Renal cortex interstitium (tissue), 11 donors: ENCODE measurements around the gene TMEM213. TPM values are rescaled to one million over a fixed set of nuclear protein-coding genes. Genes with fewer than 3 reads are reported as not detected.
"Not testable (repeated sequence)": the region's sequence is repeated elsewhere in the genome, so short reads cannot be mapped to it uniquely, and the experiment has no call there.

Source experiments
- DNase-seq, 11 donors: peaks; one replicate each; pipeline ENCODE4 v3.0.0-alpha.2; 2013; ENCODE audit warnings: low read depth in 9 of 11, low spot score in 4 of 11; ENCODE audit errors: extremely low read depth in 1 of 11
- polyA plus RNA-seq, 3 donors: library from polyadenylated mRNA; unstranded; fragments of 120-200 nt; gene quantifications; one replicate each; pipeline ENCODE4 v1.2.1, GENCODE V29; 2013; ENCODE audit not compliant: insufficient read length in 3 of 3

TMEM213 gene
- polyA plus RNA-seq, 3 donors: 35.2 to 52.3 (median 39.7) TPM

DNA sequence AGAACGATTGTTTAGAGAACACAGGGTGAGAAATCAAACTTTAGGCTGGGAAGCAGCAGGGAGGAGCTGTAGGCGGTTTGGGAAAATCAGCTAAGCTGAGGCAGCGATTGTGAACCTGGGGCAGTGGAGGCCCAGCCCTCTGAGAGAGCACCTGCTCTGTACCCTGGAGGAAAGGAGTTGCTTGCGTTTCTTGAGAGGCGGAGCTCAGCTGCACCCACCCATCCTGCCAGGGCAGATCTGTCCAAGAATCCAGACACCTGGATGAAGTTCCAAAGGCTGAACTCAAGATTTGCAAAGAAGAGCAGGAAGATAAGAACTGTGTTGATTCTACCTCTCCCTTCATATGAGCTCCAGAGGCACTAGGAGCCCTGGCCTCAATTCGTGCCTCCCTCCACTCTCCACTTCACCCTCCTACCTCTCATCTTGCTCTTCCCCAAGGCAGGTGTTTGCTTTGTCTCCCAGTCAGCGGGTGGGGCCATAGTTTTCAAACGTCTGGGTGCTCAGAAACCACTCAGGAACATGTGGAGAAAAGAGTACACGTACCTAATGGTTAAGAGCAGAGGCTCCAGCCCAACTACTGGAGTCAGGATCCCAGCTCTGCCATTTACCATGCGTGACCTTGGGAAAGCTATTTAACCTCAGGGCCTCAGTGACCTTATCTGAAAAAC, 21.5 kb upstream of the TMEM213 start:
- no peak for DNase-seq

DNA sequence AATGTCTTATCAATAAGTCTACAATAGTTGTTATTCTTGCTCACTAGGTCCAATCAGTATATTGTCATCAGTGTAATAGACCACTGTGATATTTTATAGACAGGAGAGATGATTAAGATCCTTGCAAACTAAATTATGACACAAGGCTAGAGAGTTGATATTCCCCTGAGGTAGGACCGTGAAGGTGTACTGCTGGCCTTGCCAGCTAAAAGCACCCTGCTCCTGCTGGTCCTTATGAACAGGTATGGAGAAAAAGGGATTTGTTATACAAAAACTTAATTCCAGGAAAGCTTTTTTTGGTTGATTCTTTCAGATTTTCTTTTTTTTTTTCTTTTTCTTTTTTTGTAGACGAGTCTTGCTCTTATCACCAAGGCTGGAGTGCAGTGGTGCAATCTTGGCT, 16.8 kb upstream of the TMEM213 start:
- no peak for DNase-seq

DNA sequence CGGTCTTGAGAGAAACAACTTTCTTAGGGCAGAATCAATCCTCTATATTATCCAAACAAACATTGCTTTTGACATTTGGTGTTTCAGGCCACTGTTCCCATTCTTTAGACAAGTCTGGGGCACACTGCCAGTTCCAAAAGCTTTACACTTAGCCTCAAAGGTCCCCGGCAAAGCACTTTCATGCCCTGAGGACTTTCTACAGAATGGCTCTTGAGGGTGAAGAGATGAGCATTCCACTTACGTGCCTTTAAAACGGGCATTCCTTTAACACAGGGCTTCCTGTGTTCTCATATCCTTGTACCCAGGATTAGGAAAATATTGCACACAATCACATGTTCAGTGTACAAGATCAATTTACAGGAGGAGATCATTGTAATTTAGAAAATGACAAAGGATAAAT, 13.1 kb upstream of the TMEM213 start:
- no peak for DNase-seq

DNA sequence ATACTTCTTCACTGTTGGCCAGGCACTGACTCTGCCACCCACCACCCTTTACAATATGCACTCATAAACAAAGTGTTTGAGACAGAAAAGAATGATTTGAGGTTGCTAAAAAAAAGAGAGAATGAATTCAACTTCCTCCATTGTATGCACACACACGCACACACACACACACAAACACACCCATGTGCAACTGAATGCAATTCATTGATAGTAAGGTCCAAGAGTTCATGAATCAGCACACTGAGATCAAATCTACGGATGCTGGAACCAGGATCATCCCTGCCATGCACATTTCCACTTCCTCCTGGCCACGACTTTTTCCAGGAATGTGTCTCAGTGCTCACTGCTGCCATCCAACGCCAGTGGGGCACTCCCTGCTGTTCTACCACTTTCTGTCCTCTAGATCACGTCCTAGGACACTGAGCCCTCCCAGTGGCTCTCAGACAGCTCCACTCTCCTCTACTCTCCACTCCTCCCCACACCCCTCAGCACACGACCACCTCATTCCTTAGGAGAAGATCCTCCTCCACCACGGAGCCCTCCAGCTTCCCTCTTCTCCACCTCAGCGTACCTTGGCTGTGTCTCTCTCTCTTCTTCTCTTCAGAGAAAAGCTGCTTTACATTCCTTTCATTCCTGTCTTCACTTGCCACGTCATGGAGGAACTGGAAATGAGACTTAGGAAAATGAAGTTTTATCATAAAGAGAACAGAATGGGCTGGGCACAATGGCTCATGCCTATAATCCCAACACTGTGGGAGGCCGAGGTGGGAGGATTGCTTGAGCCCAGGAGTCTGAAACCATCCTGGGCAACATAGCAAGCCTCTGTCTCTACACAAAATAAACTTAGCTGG, 12.0 kb upstream of the TMEM213 start:
- no peak for DNase-seq

DNA sequence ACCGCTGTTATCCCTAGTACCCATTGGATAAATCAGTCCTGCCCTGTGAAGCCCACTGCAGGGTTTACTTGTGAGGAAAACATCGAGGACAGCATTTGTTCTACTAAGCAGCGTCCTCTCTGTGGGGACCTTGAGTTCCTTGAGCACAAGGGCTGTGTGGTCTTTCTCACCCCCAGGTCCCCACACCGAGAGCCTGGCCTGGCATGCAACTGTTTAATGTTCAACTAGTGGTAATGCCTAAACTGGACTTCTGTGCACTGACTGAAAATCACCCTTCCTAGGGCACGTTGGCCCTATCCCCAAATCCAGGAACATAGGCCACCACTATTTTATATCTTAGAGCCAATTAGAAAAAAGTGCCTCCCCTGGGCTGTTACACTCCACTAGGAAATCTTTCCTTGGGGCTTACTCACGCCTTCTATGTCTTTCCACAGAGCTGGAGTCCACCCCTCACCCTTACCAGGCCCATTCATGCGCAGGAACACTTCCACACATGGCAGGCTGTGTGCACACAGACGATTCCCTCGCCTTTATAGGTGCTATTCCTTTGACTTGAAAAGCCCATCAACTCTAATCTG, 1.7 kb upstream of the TMEM213 start:
- peak in 1 of 11 donors; percentile 18 for DNase-seq

DNA sequence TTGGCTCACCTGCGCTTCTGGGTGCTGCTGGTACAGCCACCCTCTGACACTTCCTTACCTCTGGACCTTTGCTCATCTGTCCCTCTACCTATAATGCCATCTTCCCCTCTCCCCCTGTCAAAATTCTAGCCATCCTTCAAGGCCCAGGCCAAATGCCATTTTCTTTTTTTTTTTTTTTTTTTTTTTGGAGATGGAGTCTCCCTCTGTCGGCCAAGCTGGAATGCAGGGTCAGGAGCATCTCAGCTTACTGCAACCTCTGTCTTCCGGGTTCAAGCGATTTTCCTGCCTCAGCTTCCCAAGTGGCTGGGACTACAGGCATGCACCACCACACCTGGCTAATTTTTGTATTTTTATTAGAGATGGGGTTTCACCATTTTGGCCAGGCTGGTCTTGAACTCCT, 748 bp upstream of the TMEM213 start:
- DNase-seq: not testable (repeated sequence)

DNA sequence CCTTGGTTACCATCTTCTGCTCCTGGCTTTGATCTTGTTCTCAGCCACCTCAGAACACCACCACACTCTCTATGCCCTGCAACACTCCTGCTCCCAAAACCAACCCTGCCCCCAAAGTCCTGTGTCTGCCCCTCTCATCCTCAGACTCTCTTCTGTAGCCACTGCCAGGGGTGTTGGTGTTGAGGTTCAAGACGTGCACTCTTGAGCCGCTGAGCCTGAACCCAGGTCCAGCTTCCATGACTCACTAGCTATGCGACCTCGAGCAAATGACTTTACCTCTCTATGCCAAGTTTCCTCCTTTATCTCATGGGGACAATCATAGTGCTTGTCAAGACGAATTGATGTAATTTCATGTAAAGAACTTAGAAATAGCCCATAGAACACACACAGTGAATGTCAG, 1.0 kb downstream of the TMEM213 start:
- no peak for DNase-seq

DNA sequence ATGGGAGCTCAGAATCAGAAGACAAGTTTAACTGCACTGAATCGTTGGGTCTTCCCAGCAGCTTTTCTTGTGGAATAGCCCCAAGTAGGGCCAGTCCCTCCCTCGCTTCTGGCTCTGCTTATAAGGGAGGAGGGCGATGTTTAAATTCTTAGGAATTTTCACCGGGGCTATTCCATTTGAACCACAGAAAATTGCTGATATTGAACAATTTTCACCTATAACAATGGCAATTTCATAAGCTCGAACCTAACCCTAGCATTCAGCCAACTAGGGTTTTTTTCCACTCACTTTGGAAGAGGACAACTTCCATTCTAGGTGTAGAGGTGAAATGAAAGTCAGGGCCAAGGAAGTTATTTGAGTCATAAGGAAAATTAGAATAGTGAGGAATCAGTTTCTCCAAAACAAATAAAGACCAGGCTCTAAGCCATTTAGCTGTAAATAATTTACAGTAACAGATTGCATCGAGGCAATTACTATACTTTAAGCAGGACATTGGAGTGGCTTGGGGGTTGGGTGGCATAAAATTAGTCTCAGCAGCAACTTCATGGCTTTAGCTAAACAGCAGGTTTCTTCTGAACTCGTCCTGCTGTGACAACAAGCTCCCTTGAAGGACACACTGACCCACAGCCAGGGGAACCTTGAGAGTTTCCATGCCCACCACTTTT, 1.7 kb downstream of the TMEM213 start:
- DNase-seq: peak in 5 of 11 donors; percentile 9 to 60 (median 19)

DNA sequence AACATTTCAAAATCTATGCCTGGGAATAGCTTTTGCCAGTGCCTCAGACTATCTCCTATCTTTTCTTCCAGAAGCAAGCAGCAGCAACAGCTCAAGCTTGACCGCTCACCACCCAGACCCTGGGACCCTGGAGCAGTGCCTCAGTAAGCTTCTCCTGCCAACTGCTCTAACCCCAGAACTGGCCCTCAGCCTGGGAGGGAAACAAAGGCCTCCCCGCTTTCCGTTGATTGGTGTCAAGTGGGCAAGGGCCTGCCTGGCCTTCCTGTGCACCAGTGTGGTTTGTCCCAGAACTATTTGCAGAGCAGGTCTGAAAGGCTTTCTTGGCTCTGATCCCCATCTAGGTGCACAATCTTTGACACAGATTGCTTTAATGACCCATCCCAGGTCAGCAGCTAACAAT, 3.5 kb downstream of the TMEM213 start:
- DNase-seq: no peak

DNA sequence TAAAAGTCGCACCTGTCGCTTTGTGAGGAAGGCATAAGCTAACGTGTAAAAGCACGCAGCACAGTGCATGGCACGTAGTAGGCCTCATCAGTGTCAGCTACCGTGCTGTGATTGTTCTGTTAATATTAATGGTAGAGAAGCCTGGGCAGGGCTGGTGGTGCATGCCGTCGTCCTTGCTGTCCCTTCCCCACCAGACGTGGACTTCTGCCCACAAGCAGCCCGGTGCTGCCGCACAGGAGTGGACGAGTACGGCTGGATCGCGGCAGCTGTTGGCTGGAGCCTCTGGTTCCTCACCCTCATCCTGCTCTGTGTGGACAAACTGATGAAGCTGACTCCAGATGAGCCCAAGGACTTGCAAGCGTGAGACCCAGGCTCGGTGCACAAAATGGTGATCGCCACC, 4.9 kb downstream of the TMEM213 start:
- no peak for DNase-seq

DNA sequence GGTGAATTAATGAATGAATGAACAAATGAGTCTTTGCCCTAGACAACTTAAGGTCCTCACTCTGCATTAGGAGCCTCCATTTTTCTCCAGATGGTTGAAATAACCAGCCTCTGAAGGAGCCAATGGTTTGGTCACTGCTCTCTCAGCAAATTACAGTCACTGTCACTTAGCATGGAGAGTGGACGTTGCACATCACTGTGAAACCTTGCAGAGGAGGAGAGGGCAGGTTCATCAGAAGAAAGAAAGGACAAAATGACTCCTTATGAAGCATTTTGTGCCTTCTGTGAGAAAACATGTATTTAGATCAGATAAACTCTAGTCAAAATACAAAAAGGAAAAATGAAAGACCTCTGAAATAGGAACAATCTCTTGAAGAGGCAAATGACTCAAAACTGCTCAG, 6.8 kb downstream of the TMEM213 start:
- DNase-seq: no peak

DNA sequence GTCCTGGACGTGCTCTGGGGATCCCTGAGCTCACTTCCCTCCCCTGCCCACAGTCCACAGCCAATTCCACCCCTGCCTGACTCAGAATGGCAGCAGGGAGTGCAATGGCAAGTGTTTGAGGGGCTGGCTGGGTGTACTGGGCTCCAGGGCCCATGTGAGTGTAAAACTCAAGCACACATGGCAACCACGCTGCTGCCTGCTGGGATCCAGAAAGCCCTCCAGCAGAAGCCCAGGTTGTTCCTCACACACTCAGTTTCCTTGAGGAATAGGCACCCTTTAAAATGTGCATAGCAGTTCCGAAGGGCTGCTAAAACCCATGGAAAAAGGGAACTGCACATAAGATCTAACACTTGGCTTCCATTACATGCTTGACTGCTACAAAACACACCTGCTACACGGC, 11.6 kb downstream of the TMEM213 start:
- no peak for DNase-seq

DNA sequence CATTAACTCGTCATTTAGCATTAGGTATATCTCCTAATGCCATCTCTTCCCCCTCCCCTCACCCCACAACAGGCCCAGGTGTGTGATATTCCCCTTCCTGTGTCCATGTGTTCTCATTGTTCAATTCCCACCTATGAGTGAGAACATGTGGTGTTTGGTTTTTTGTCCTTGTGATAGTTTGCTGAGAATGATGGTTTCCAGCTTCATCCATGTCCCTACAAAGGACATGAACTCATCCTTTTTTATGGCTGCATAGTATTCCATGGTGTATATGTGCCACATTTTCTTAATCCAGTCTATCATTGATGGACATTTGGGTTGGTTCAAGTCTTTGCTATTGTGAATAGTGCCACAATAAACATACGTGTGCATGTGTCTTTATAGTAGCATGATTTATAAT, 13.5 kb downstream of the TMEM213 start:
- not testable (repeated sequence) for DNase-seq

DNA sequence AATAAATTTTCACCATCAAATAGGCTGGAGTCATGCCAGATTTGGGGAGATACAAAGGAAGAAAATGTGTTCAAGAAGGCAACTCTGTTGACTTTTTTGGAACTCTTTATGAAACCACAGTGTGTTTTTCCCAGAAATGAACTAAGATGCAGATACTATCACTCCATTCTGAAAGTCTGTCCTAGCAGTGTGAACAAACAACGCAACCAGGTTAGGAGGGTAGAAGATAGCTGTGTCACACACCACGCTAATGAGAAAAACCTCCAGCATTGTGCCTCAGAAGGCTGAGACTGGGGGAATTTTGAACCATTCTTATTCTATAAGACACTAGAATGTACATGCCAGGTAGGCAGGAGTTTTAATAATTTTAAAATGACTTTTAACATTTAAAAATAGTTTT, 16.2 kb downstream of the TMEM213 start:
- DNase-seq: no peak

DNA sequence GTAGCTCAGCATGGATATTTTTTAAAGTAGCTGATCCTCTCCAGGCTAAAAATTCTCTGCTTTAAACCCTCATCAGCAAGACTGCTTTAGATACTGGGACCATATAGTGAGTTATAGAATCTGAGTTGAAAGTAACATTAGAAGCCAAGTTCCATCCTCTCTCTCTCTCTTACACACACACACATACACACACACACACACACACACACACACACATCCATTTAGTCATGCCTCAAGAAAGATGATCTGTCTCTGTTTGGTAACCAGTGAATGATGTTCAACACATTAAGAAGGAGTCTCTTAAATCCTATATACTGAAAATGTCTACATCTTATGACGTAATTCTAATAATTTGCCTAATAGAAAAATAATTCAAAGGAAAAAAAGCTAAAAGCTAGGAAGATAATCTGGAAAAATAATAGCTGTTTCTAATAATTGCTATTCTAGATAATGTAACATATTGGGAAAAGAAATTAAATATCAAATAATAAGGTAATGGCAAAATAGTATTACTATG, 17.1 kb downstream of the TMEM213 start:
- DNase-seq: no peak

DNA sequence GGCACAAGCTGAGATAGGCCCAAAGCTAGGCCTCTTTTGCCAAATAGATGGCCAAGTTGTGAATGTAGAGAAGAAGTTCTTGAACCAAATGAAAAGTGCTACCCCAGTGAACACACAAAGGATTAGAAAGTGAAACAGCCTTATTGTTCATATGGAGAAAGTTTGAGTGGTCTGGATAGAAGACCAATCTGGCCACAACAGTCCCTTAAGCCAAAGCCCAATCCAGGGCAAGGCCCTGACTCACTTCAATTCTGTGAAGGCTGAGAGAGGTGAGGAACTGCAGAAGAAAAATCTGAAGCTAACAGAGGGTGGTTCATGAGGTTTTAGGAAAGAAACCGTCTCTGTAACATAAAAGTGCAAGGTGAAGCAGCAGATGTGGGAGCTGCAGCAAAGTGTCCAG, 18.9 kb downstream of the TMEM213 start:
- DNase-seq: no peak

DNA sequence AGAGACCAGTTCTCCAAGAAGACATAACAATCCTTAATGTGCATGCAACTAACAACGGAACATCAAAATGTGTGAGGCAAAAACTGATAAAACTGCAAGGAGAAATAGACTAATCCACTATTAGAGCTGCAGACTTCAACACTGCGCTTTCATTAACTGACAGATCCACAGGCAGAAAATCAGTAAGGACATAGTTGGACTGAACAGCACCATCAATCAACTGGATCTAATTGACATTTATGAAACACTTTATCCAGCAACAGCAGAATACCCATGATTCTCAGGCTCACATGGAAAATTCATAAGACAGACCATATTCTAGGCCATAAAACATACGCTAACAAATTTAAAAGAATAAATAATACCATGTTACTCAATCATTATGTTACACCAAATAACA, 21.8 kb downstream of the TMEM213 start:
- DNase-seq: no peak

DNA sequence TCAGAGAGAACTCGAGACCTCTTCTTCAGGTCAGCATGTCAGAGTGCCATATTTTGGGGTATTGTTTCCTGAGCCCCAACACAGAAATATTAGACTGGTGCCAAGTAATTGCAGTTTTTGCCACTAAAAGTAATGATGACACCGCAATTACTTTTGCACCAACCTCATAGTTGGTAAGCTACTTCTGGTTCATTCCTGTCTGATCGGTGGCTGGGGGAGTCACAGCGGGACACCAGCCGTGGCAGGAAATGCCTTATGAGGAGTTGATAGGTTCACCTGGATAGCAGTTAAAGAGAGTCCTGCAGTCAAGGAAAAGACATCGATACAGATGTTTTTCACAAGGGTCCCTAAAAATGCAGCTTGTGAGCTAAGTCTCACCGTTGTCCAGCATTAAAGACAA, 24.1 kb downstream of the TMEM213 start:
- no peak for DNase-seq

DNA sequence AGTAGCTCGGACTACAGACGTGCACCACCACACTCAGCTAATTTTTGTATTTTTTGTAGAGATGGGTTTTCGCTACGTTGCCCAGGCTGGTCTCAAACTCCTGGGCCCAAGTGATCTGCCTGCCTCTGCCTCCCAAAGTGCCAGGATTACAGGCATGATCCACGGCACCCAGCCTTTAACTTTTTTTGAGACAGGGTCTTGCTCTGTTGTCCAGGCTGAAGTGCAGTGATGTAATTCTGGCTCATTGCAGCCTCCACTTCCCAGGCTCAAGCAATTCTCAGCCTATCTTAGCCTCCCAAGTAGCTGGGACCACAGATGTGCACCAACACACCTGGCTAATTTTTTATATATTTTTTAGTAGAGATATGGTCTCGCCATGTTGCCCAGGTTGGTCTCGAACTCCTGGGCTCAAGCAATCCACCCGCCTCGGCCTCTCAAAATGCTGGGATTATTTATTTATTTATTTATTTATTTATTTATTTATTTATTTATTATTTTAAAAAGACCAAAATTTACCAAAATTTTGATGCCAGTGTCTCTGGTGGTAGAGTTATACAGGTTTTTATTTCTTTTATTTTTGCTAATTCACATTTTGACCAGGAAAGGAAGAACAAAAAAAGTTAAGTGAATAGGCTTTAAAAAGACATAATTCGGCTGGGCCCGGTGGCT, 25.2 kb downstream of the TMEM213 start:
- no peak for DNase-seq
